GM21717 (cell line): Measurements from ENCODE around the gene POLR3E.

Experiments
- ATAC-seq: cut with Tn5 transposase; IDR thresholded peaks from one replicate; pipeline ENCODE4 v1.9.1; 2021; ENCODE audit warnings: mild to moderate bottlenecking, moderate library complexity; ENCODE audit not compliant: unreplicated experiment

Gene POLR3E

GRCh38 chr16:22316411-22316811 lies 19.2 kb downstream of the POLR3E start:
- no peak for ATAC-seq

- ATAC-seq, result no peak
Observed at GRCh38 chr16:22317001-22317530, 19.9 kb downstream of the POLR3E start.

- ATAC-seq, result no peak
Observed at GRCh38 chr16:22317625-22318024, 20.4 kb downstream of the POLR3E start.

- no peak for ATAC-seq
Observed at GRCh38 chr16:22318690-22319358, 21.6 kb downstream of the POLR3E start.

- ATAC-seq, result no peak
Observed at GRCh38 chr16:22320572-22321339, 23.5 kb downstream of the POLR3E start.

- ATAC-seq, result no peak
Observed at GRCh38 chr16:22321340-22322001, 24.3 kb downstream of the POLR3E start.

- ATAC-seq, result no peak
Observed at GRCh38 chr16:22322021-22322471, 24.8 kb downstream of the POLR3E start.

GRCh38 chr16:22322741-22323140 lies 25.5 kb downstream of the POLR3E start:
- no peak for ATAC-seq

GRCh38 chr16:22323173-22323958 lies 26.2 kb downstream of the POLR3E start:
- ATAC-seq, result no peak

- no peak for ATAC-seq
Observed at GRCh38 chr16:22323959-22324786, 27.0 kb downstream of the POLR3E start.

- no peak for ATAC-seq
Observed at GRCh38 chr16:22324787-22325597, 27.8 kb downstream of the POLR3E start.

GRCh38 chr16:22325598-22326368 lies 28.6 kb downstream of the POLR3E start:
- no peak for ATAC-seq

- no peak for ATAC-seq
Observed at GRCh38 chr16:22326369-22326652, 29.1 kb downstream of the POLR3E start.

GRCh38 chr16:22326771-22327445 lies 29.7 kb downstream of the POLR3E start:
- no peak for ATAC-seq

GRCh38 chr16:22327446-22327775 lies 30.2 kb downstream of the POLR3E start:
- ATAC-seq, result no peak

- no peak for ATAC-seq
Observed at GRCh38 chr16:22328081-22328725, 31.0 kb downstream of the POLR3E start.

- no peak for ATAC-seq
Observed at GRCh38 chr16:22329199-22329695, 32.0 kb downstream of the POLR3E start.
